H9 (cell line): ENCODE results near the gene CCL16. TPM values are rescaled to one million over a fixed set of nuclear protein-coding genes. Genes with fewer than 3 reads are reported as not detected.

Experiments
- DNase-seq: peaks from one replicate; pipeline ENCODE4 v3.0.0-alpha.2; 2017
- H2AFZ ChIP-seq: one replicate; pipeline ENCODE4 v1.6.1; 2013; ENCODE audit warnings: mild to moderate bottlenecking, low read length, control low read depth, moderate library complexity
- H2AK5ac ChIP-seq: 2 replicates; pipeline ENCODE4 v1.6.1; 2013; ENCODE audit warnings: low read length, control low read depth, mixed read lengths; ENCODE audit not compliant: insufficient read length
- H2BK120ac ChIP-seq: one replicate; pipeline ENCODE4 v1.6.1; 2013; ENCODE audit warnings: low read depth, mild to moderate bottlenecking, low read length, control low read depth, inconsistent platforms; ENCODE audit not compliant: poor library complexity, severe bottlenecking
- H2BK12ac ChIP-seq: 2 replicates; pipeline ENCODE4 v1.6.1; 2013; ENCODE audit warnings: low read length, control low read depth, mixed read lengths, low read depth; ENCODE audit not compliant: insufficient read length
- H2BK15ac ChIP-seq: 2 replicates; pipeline ENCODE4 v1.6.1; 2013; ENCODE audit warnings: low read depth, low read length, control low read depth
- H2BK20ac ChIP-seq: one replicate; pipeline ENCODE4 v1.6.1; 2013; ENCODE audit warnings: low read depth, mild to moderate bottlenecking, low read length, control low read depth, inconsistent platforms; ENCODE audit not compliant: poor library complexity, severe bottlenecking
- H2BK5ac ChIP-seq: 2 replicates; pipeline ENCODE4 v1.6.1; 2013; ENCODE audit warnings: low read length, control low read depth, mixed read lengths; ENCODE audit not compliant: insufficient read length
- H3K14ac ChIP-seq: 2 replicates; pipeline ENCODE4 v1.6.1; 2013; ENCODE audit warnings: low read length, control low read depth; ENCODE audit not compliant: insufficient read depth
- H3K18ac ChIP-seq: 2 replicates; pipeline ENCODE4 v1.6.1; 2013; ENCODE audit warnings: low read depth, mild to moderate bottlenecking, mixed read lengths, low read length, control low read depth; ENCODE audit not compliant: insufficient read length
- H3K23ac ChIP-seq: 2 replicates; pipeline ENCODE4 v1.6.1; 2013; ENCODE audit warnings: low read length, control low read depth, mixed read lengths, low read depth; ENCODE audit not compliant: insufficient read length
- H3K23me2 ChIP-seq: 2 replicates; pipeline ENCODE4 v1.6.1; 2013; ENCODE audit warnings: low read depth, mild to moderate bottlenecking, mixed read lengths, low read length, control low read depth; ENCODE audit not compliant: insufficient read length, poor library complexity, severe bottlenecking
- H3K27ac ChIP-seq: 2 replicates; pipeline ENCODE4 v1.5.1; 2013; ENCODE audit warnings: low read length, control low read depth, mixed read lengths, low read depth; ENCODE audit not compliant: insufficient read length
- H3K27me3 ChIP-seq: 2 replicates; pipeline ENCODE4 v1.6.1; 2013; ENCODE audit warnings: low read length, control low read depth, inconsistent platforms; ENCODE audit not compliant: insufficient read depth
- H3K4ac ChIP-seq: 2 replicates; pipeline ENCODE4 v1.6.1; 2013; ENCODE audit warnings: low read depth, mild to moderate bottlenecking, control low read depth, inconsistent platforms, low read length, moderate library complexity
- H3K4me1 ChIP-seq: 2 replicates; pipeline ENCODE4 v1.6.1; 2013; ENCODE audit warnings: low read length, control low read depth, inconsistent platforms; ENCODE audit not compliant: insufficient read depth
- H3K4me2 ChIP-seq: 2 replicates; pipeline ENCODE4 v1.6.1; 2013; ENCODE audit warnings: low read length, control low read depth, mixed read lengths; ENCODE audit not compliant: insufficient read length, insufficient read depth
- H3K56ac ChIP-seq: 2 replicates; pipeline ENCODE4 v1.6.1; 2013; ENCODE audit warnings: low read depth, mild to moderate bottlenecking, mixed read lengths, low read length, control low read depth; ENCODE audit not compliant: insufficient read length
- H3K79me1 ChIP-seq: 2 replicates; pipeline ENCODE4 v1.6.1; 2013; ENCODE audit warnings: low read depth, mild to moderate bottlenecking, moderate library complexity, low read length, control low read depth, inconsistent platforms; ENCODE audit not compliant: insufficient read depth, poor library complexity, severe bottlenecking
- H3K79me2 ChIP-seq: 2 replicates; pipeline ENCODE4 v1.6.1; 2013; ENCODE audit warnings: low read length, control low read depth, inconsistent platforms; ENCODE audit not compliant: insufficient read depth
- H3K9ac ChIP-seq: 2 replicates; pipeline ENCODE4 v1.6.1; 2013; ENCODE audit warnings: low read length, control low read depth, mixed read lengths; ENCODE audit not compliant: insufficient read length; ENCODE audit errors: extremely low read depth
- H3K9me3 ChIP-seq: one replicate; pipeline ENCODE4 v1.6.1; 2013; ENCODE audit warnings: low read depth, low read length, inconsistent platforms; ENCODE audit not compliant: control insufficient read depth
- H3T11ph ChIP-seq: one replicate; pipeline ENCODE4 v1.6.1; 2013; ENCODE audit warnings: mild to moderate bottlenecking, low read length, control low read depth, inconsistent platforms
- H4K20me1 ChIP-seq: one replicate; pipeline ENCODE4 v1.6.1; 2013; ENCODE audit not compliant: control insufficient read depth, insufficient read length, insufficient read depth
- H4K5ac ChIP-seq: 2 replicates; pipeline ENCODE4 v1.6.1; 2013; ENCODE audit warnings: low read depth, mild to moderate bottlenecking, mixed read lengths, low read length, control low read depth; ENCODE audit not compliant: insufficient read length
- H4K8ac ChIP-seq: replicated peaks from 2 replicates; pipeline ENCODE4 v1.6.1; 2013; ENCODE audit warnings: low read length, control low read depth, mixed read lengths, low read depth; ENCODE audit not compliant: insufficient read length
- H4K91ac ChIP-seq: 2 replicates; pipeline ENCODE4 v1.6.1; 2013; ENCODE audit warnings: low read depth, mild to moderate bottlenecking, moderate library complexity, mixed read lengths, low read length, control low read depth; ENCODE audit not compliant: insufficient read length
- H3K27ac Mint-ChIP-seq, 3 experiments: 2 replicates in 2 of 3; 3 replicates in 1 of 3; pipeline ENCODE4 v1.8.0; 2020 to 2021; ENCODE audit warnings: mixed read lengths in 3 of 3, mild to moderate bottlenecking in 1 of 3, moderate library complexity in 1 of 3
- H3K27me3 Mint-ChIP-seq: 2 replicates; pipeline ENCODE4 v1.8.0; 2021; ENCODE audit warnings: low read depth, mild to moderate bottlenecking, moderate library complexity, mixed read lengths
- H3K36me3 Mint-ChIP-seq, 3 experiments: 2 replicates in 2 of 3; 3 replicates in 1 of 3; pipeline ENCODE4 v1.8.0; 2020 to 2021; ENCODE audit warnings: low read depth in 3 of 3, mixed read lengths in 3 of 3; ENCODE audit not compliant: insufficient read depth in 1 of 3
- H3K4me1 Mint-ChIP-seq, 2 experiments: 2 replicates each; pipeline ENCODE4 v1.8.0; 2020; ENCODE audit warnings: mixed read lengths in 2 of 2
- H3K4me3 Mint-ChIP-seq, 2 experiments: 2 replicates in 1 of 2; 3 replicates in 1 of 2; pipeline ENCODE4 v1.8.0; 2020 to 2021; ENCODE audit warnings: mild to moderate bottlenecking in 2 of 2, mixed read lengths in 2 of 2, moderate library complexity in 1 of 2
- H3K9me3 Mint-ChIP-seq, 2 experiments: 2 replicates in 1 of 2; 3 replicates in 1 of 2; pipeline ENCODE4 v1.8.0; 2020; ENCODE audit warnings: mild to moderate bottlenecking in 2 of 2, mixed read lengths in 2 of 2, moderate library complexity in 1 of 2
- CTCF ChIP-seq: fragments of 200-600 bp; sonication (generic); conservative IDR thresholded peaks from 3 replicates; pipeline ENCODE4 v1.8.0; 2021; ENCODE audit warnings: antibody characterized with exemption, mild to moderate bottlenecking
- total RNA-seq: library from RNA; stranded (reverse); gene quantifications from 2 replicates; pipeline ENCODE4 v1.2.1, GENCODE V29; 2021

CCL16 gene
- total RNA-seq, 1 experiment from 2014 or later = not detected

GRCh38 chr17:35927714-35928113 lies 53.6 kb downstream of the CCL16 start:
- Histone ChIP-seq H2BK20ac (no peak overlapping the region), H3K27ac (no peak overlapping the region), H3T11ph (no peak overlapping the region), H3K79me1 (no peaks in the 10 kb centered on the region), H2BK120ac (no peak overlapping the region), H2AFZ (no peak overlapping the region), H2BK15ac (no peak overlapping the region), H3K4ac (no peak overlapping the region), H3K14ac (no peak overlapping the region), H3K4me2 (no peak overlapping the region), H3K27me3 (no peaks in the 10 kb centered on the region), H2AK5ac (no peak overlapping the region), H4K8ac (no peak overlapping the region), H3K79me2 (no peaks in the 10 kb centered on the region), H2BK12ac (no peak overlapping the region), H3K23me2 (peaks cover 3% of the 10 kb centered on the region), H4K5ac (no peak overlapping the region), H2BK5ac (no peak overlapping the region), H3K18ac (no peak overlapping the region), H3K23ac (no peak overlapping the region), H4K91ac (no peak overlapping the region), H4K20me1 (no peaks in the 10 kb centered on the region), H3K9ac (no peak overlapping the region), H3K56ac (no peak overlapping the region), H3K9me3 (no peaks in the 10 kb centered on the region), H3K4me1 (peaks cover 4% of the 10 kb centered on the region; the same call in 1 of the 2 replicates)
- TF ChIP-seq CTCF = no peak
- H3K27me3 Mint-ChIP-seq = peaks cover 3% of the 10 kb centered on the region; the same call in 1 of the 2 replicates
- DNase-seq = no peak
- H3K36me3 Mint-ChIP-seq = peaks cover 0 to 27% (median 16%) of the 10 kb centered on the region in 3 experiments; a peak in 5 of 7 replicates
- no peak overlapping the region for H3K4me3 Mint-ChIP-seq
- H3K4me1 Mint-ChIP-seq = peaks cover 19 to 22% of the 10 kb centered on the region in 2 experiments
- H3K9me3 Mint-ChIP-seq = no peaks in the 10 kb centered on the region
- no peak overlapping the region for H3K27ac Mint-ChIP-seq

Other genes starting within 250 kb of the CCL16 start
- gene RASL10B, start 249.9 kb downstream of the CCL16 start, total RNA-seq = 15.0 and 15.9 TPM in 2 replicates
- not detected in 2 replicates for gene GAS2L2, start 228.3 kb downstream of the CCL16 start, total RNA-seq
- not detected in 2 replicates for gene C17orf50, start 220.6 kb downstream of the CCL16 start, total RNA-seq
- not detected in 2 replicates for gene MMP28, start 185.9 kb downstream of the CCL16 start, total RNA-seq
- 290 and 304 TPM in 2 replicates for gene TAF15, start 172.0 kb downstream of the CCL16 start, total RNA-seq
- gene HEATR9, start 112.6 kb downstream of the CCL16 start, total RNA-seq = not detected in 2 replicates
- not detected in 2 replicates for gene CCL5, start 101.1 kb downstream of the CCL16 start, total RNA-seq
- gene RDM1, start 50.7 kb downstream of the CCL16 start, total RNA-seq = 9.0 and 9.8 TPM in 2 replicates
- gene LYZL6, start 37.8 kb downstream of the CCL16 start, total RNA-seq = not detected in 2 replicates
- not detected in 2 replicates for gene CCL14, start 5.2 kb upstream of the CCL16 start, total RNA-seq
- gene CCL15, start 20.1 kb upstream of the CCL16 start, total RNA-seq = not detected in 2 replicates
- gene CCL23, start 36.5 kb upstream of the CCL16 start, total RNA-seq = not detected in 2 replicates
- not detected in 2 replicates for gene CCL18, start 82.8 kb upstream of the CCL16 start, total RNA-seq
- not detected in 2 replicates for gene CCL3, start 108.6 kb upstream of the CCL16 start, total RNA-seq
- gene CCL4, start 122.3 kb upstream of the CCL16 start, total RNA-seq = not detected in 2 replicates
- 5.5 and 8.8 TPM in 2 replicates for gene TBC1D3B, start 195.1 kb upstream of the CCL16 start, total RNA-seq
- gene CCL3L1, start 215.3 kb upstream of the CCL16 start, total RNA-seq = 0.29 TPM in 1 of 2 replicates, not detected in the other
- gene CCL4L2, start 229.6 kb upstream of the CCL16 start, total RNA-seq = not detected in 2 replicates